Panc1 (cell line): ENCODE data around the gene TMEM218.

ENCODE experiments used
- CTCF ChIP-seq: fragments of 450-650 bp; IDR thresholded peaks from 2 replicates; pipeline ENCODE4 v1.5.1; 2017; ENCODE audit warnings: mild to moderate bottlenecking
- POLR2AphosphoS5 ChIP-seq: IDR thresholded peaks from 2 replicates; pipeline ENCODE4 v1.6.1; 2012; ENCODE audit warnings: mild to moderate bottlenecking, low read depth, low read length, moderate library complexity
- TF ChIP-seq, protein P1 (sequence below), 2 experiments: IDR thresholded peaks; 2 replicates each; pipeline ENCODE4 v1.6.1; 2011 to 2012; ENCODE audit warnings: low read depth in 2 of 2, control low read depth in 1 of 2, low read length in 1 of 2, mild to moderate bottlenecking in 1 of 2, moderate library complexity in 1 of 2; ENCODE audit not compliant: insufficient read depth in 1 of 2

DNA sequence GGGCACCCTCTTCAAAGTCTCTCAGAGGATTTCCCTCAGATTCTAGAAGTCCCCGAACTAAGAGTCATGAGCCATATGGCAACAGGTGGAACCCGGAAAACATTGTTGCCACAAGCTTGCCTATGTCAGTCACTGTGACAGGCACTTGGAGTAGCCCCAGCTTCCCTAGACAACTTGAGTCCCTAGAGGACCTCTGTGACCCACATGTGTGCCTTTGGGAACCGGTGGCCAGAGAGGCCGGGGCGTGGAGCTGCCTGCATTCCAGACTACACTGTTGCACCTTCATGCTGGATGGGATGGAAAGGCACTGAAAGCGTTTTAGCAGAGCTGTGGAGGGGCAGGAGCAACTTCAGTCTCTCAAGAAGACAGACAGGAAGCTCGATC lies 36.2 kb downstream of the TMEM218 start:
- TF ChIP-seq, protein P1, sequence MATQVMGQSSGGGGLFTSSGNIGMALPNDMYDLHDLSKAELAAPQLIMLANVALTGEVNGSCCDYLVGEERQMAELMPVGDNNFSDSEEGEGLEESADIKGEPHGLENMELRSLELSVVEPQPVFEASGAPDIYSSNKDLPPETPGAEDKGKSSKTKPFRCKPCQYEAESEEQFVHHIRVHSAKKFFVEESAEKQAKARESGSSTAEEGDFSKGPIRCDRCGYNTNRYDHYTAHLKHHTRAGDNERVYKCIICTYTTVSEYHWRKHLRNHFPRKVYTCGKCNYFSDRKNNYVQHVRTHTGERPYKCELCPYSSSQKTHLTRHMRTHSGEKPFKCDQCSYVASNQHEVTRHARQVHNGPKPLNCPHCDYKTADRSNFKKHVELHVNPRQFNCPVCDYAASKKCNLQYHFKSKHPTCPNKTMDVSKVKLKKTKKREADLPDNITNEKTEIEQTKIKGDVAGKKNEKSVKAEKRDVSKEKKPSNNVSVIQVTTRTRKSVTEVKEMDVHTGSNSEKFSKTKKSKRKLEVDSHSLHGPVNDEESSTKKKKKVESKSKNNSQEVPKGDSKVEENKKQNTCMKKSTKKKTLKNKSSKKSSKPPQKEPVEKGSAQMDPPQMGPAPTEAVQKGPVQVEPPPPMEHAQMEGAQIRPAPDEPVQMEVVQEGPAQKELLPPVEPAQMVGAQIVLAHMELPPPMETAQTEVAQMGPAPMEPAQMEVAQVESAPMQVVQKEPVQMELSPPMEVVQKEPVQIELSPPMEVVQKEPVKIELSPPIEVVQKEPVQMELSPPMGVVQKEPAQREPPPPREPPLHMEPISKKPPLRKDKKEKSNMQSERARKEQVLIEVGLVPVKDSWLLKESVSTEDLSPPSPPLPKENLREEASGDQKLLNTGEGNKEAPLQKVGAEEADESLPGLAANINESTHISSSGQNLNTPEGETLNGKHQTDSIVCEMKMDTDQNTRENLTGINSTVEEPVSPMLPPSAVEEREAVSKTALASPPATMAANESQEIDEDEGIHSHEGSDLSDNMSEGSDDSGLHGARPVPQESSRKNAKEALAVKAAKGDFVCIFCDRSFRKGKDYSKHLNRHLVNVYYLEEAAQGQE (IDR thresholded peaks at IDR 0.05; ENCODE audit: insufficient read depth in 1 of 2, low read depth in 2 of 2, low read length in 1 of 2) = no peak
- TF ChIP-seq CTCF = no peak
- TF ChIP-seq POLR2AphosphoS5 = no peak
